Measurements from ENCODE around the gene TPST2.

Gene TPST2

GRCh38 chr22:26564672-26565071 is 25.3 kb downstream of the TPST2 start:
- TF ChIP-seq ZNF384 (IDR thresholded peaks at IDR 0.05) (no peak), FOXA1 (IDR thresholded peaks at IDR 0.05) (no peak), SP1 (IDR thresholded peaks at IDR 0.05) (no peak), FOXK2 (IDR thresholded peaks at IDR 0.05) (no peak), PKNOX1 (IDR thresholded peaks at IDR 0.05) (no peak), ELF4 (IDR thresholded peaks at IDR 0.05) (no peak), NFRKB (IDR thresholded peaks at IDR 0.05) (no peak), FOXM1 (IDR thresholded peaks at IDR 0.05; ENCODE audit: borderline replicate concordance) (no peak), SUZ12 (IDR thresholded peaks at IDR 0.05) (no peak), L3MBTL2 (conservative IDR thresholded peaks at IDR 0.05) (no peak)
- DNase-seq (ENCODE audit: extremely low spot score): no peak
- ChIA-PET CTCF (no interaction called here), POLR2A (no interaction called here)

- ChIA-PET POLR2A (no interaction called here), CTCF (interaction anchor here (0.8 kb wide), 1 partner anchor 101 kb away, joined by 3 read pairs; no protein-coding TSS in a partner anchor)
- DNase-seq (ENCODE audit: extremely low spot score): no peak
- no peak for TF ChIP-seq CTBP1 (IDR thresholded peaks at IDR 0.05; ENCODE audit: borderline replicate concordance)
- no peak for TF ChIP-seq HDGF (IDR thresholded peaks at IDR 0.05; ENCODE audit: borderline replicate concordance)
- TF ChIP-seq SP1 (IDR thresholded peaks at IDR 0.05): no peak
- TF ChIP-seq FOXA1 (IDR thresholded peaks at IDR 0.05): no peak
- TF ChIP-seq NFRKB (IDR thresholded peaks at IDR 0.05): no peak
- TF ChIP-seq ZNF384 (IDR thresholded peaks at IDR 0.05): no peak
- TF ChIP-seq FOXM1 (IDR thresholded peaks at IDR 0.05; ENCODE audit: borderline replicate concordance): no peak
- no peak for TF ChIP-seq L3MBTL2 (conservative IDR thresholded peaks at IDR 0.05)
- no peak for TF ChIP-seq BHLHE40 (IDR thresholded peaks at IDR 0.05; ENCODE audit: borderline replicate concordance)
- TF ChIP-seq LEF1 (IDR thresholded peaks at IDR 0.05; ENCODE audit: borderline replicate concordance): no peak
- no peak for TF ChIP-seq ELF4 (IDR thresholded peaks at IDR 0.05)
- no peak for TF ChIP-seq ARNT (IDR thresholded peaks at IDR 0.05)
- no peak for TF ChIP-seq TARDBP (IDR thresholded peaks at IDR 0.05)
- TF ChIP-seq FOXK2 (IDR thresholded peaks at IDR 0.05): no peak
- no peak for TF ChIP-seq SUZ12 (IDR thresholded peaks at IDR 0.05)
- TF ChIP-seq PKNOX1 (IDR thresholded peaks at IDR 0.05): no peak
These were observed 25.8 kb downstream of the TPST2 start for GRCh38 chr22:26564181-26564580.

- POLR2A ChIA-PET: no interaction called here
- no peak for DNase-seq (ENCODE audit: extremely low spot score)
- CTCF ChIA-PET: interaction anchor here (0.8 kb wide), 1 partner anchor 102 kb away, joined by 3 read pairs; no protein-coding TSS in a partner anchor
- TF ChIP-seq PKNOX1 (IDR thresholded peaks at IDR 0.05): no peak
- no peak for TF ChIP-seq CTBP1 (IDR thresholded peaks at IDR 0.05; ENCODE audit: borderline replicate concordance)
- no peak for TF ChIP-seq FOXK2 (IDR thresholded peaks at IDR 0.05)
- TF ChIP-seq HDGF (IDR thresholded peaks at IDR 0.05; ENCODE audit: borderline replicate concordance): no peak
- no peak for TF ChIP-seq TARDBP (IDR thresholded peaks at IDR 0.05)
- TF ChIP-seq ARNT (IDR thresholded peaks at IDR 0.05): no peak
- TF ChIP-seq SUZ12 (IDR thresholded peaks at IDR 0.05): no peak
- TF ChIP-seq NFRKB (IDR thresholded peaks at IDR 0.05): no peak
- TF ChIP-seq L3MBTL2 (conservative IDR thresholded peaks at IDR 0.05): no peak
- no peak for TF ChIP-seq ELF4 (IDR thresholded peaks at IDR 0.05)
- no peak for TF ChIP-seq FOXA1 (IDR thresholded peaks at IDR 0.05)
- TF ChIP-seq BHLHE40 (IDR thresholded peaks at IDR 0.05; ENCODE audit: borderline replicate concordance): no peak
- TF ChIP-seq ZNF384 (IDR thresholded peaks at IDR 0.05): no peak
- TF ChIP-seq SP1 (IDR thresholded peaks at IDR 0.05): no peak
These were observed 26.9 kb downstream of the TPST2 start for GRCh38 chr22:26563022-26563421.

GRCh38 chr22:26561756-26562417 is 28.0 kb downstream of the TPST2 start:
- no peak for DNase-seq (ENCODE audit: extremely low spot score)
- TF ChIP-seq L3MBTL2 (conservative IDR thresholded peaks at IDR 0.05) (no peak), CTBP1 (IDR thresholded peaks at IDR 0.05; ENCODE audit: borderline replicate concordance) (no peak), TARDBP (IDR thresholded peaks at IDR 0.05) (no peak), PKNOX1 (IDR thresholded peaks at IDR 0.05) (no peak), ZNF384 (IDR thresholded peaks at IDR 0.05) (no peak), FOXA1 (IDR thresholded peaks at IDR 0.05) (no peak), SP1 (IDR thresholded peaks at IDR 0.05) (no peak), NFRKB (IDR thresholded peaks at IDR 0.05) (no peak), LEF1 (IDR thresholded peaks at IDR 0.05; ENCODE audit: borderline replicate concordance) (no peak), ARNT (IDR thresholded peaks at IDR 0.05) (no peak), ELF4 (IDR thresholded peaks at IDR 0.05) (no peak), SUZ12 (IDR thresholded peaks at IDR 0.05) (no peak), FOXK2 (IDR thresholded peaks at IDR 0.05) (no peak), BHLHE40 (IDR thresholded peaks at IDR 0.05; ENCODE audit: borderline replicate concordance) (no peak), HDGF (IDR thresholded peaks at IDR 0.05; ENCODE audit: borderline replicate concordance) (no peak), FOXM1 (IDR thresholded peaks at IDR 0.05; ENCODE audit: borderline replicate concordance) (no peak)
- CTCF ChIA-PET: no interaction called here
- POLR2A ChIA-PET: no interaction called here

GRCh38 chr22:26559961-26560575 is 29.9 kb downstream of the TPST2 start:
- DNase-seq (ENCODE audit: extremely low spot score): no peak
- TF ChIP-seq ARNT (IDR thresholded peaks at IDR 0.05) (no peak), ELF4 (IDR thresholded peaks at IDR 0.05) (no peak), SUZ12 (IDR thresholded peaks at IDR 0.05) (no peak), PKNOX1 (IDR thresholded peaks at IDR 0.05) (no peak), L3MBTL2 (conservative IDR thresholded peaks at IDR 0.05) (no peak), LEF1 (IDR thresholded peaks at IDR 0.05; ENCODE audit: borderline replicate concordance) (no peak), FOXA1 (IDR thresholded peaks at IDR 0.05) (no peak), NFRKB (IDR thresholded peaks at IDR 0.05) (no peak), ZNF384 (IDR thresholded peaks at IDR 0.05) (no peak), BHLHE40 (IDR thresholded peaks at IDR 0.05; ENCODE audit: borderline replicate concordance) (no peak), FOXK2 (IDR thresholded peaks at IDR 0.05) (no peak), CTBP1 (IDR thresholded peaks at IDR 0.05; ENCODE audit: borderline replicate concordance) (no peak), TARDBP (IDR thresholded peaks at IDR 0.05) (no peak)
- POLR2A ChIA-PET: no interaction called here
- CTCF ChIA-PET: no interaction called here
